DOHH2 (cell line): ENCODE measurements around the gene C4orf36.

Source experiments
- CTCF ChIP-seq: fragments of 200-600 bp; sonication (generic); IDR thresholded peaks from one replicate; pipeline ENCODE4 v1.5.1; 2014; ENCODE audit warnings: antibody characterized with exemption, mild to moderate bottlenecking, low read depth, low read length; ENCODE audit not compliant: poor library complexity, severe bottlenecking
- EZH2phosphoT487 ChIP-seq: fragments of 200-600 bp; sonication (generic); IDR thresholded peaks from 2 replicates; pipeline ENCODE4 v1.6.1; 2017; ENCODE audit warnings: borderline replicate concordance, mild to moderate bottlenecking, antibody characterized with exemption, low read length, moderate library complexity, mixed read lengths

GRCh38 chr4:86928400-86929255 is 36.4 kb upstream of the C4orf36 start:
- TF ChIP-seq CTCF (no peak), EZH2phosphoT487 (no peak)
